Endothelial cell (in vitro differentiated cells): ENCODE measurements around the gene PKIG. TPM values are rescaled to one million over a fixed set of nuclear protein-coding genes. Genes with fewer than 3 reads are reported as not detected.

ENCODE experiments used
- DNase-seq: peaks from one replicate; pipeline ENCODE4 v3.0.0; 2021; ENCODE audit warnings: low spot score
- H3K27ac Mint-ChIP-seq: one replicate; pipeline ENCODE4 v1.8.0; 2021; ENCODE audit warnings: mixed read lengths, inconsistent platforms; ENCODE audit not compliant: unreplicated experiment
- H3K27me3 Mint-ChIP-seq: one replicate; pipeline ENCODE4 v1.8.0; 2021; ENCODE audit warnings: mild to moderate bottlenecking, moderate library complexity, mixed read lengths, inconsistent platforms; ENCODE audit not compliant: unreplicated experiment
- H3K36me3 Mint-ChIP-seq: one replicate; pipeline ENCODE4 v1.8.0; 2021; ENCODE audit warnings: mild to moderate bottlenecking, low read depth, mixed read lengths, inconsistent platforms; ENCODE audit not compliant: unreplicated experiment
- H3K4me1 Mint-ChIP-seq: one replicate; pipeline ENCODE4 v1.8.0; 2021; ENCODE audit warnings: mild to moderate bottlenecking, mixed read lengths, inconsistent platforms; ENCODE audit not compliant: unreplicated experiment
- H3K4me3 Mint-ChIP-seq: one replicate; pipeline ENCODE4 v1.8.0; 2021; ENCODE audit warnings: mild to moderate bottlenecking, mixed read lengths, inconsistent platforms; ENCODE audit not compliant: unreplicated experiment
- H3K9me3 Mint-ChIP-seq: one replicate; pipeline ENCODE4 v1.8.0; 2021; ENCODE audit warnings: mixed read lengths, inconsistent platforms; ENCODE audit not compliant: unreplicated experiment
- total RNA-seq: library from RNA; stranded (reverse); fragmentation: NEBNext Ultra II Directional; extraction: Animal tissue kit (Norgen Biotek cat#: 25700); gene quantifications from one replicate; pipeline ENCODE4 v1.2.1, GENCODE V29; 2021; ENCODE audit not compliant: unreplicated experiment
- TF ChIP-seq, protein P1 (sequence below): fragments of 200-600 bp; sonication (generic); IDR thresholded peaks from one replicate; pipeline ENCODE4 v1.5.0; 2021; ENCODE audit warnings: antibody characterized with exemption; ENCODE audit not compliant: unreplicated experiment

The PKIG gene
- total RNA-seq, 1 donor from 2014 or later = 184 TPM

DNA sequence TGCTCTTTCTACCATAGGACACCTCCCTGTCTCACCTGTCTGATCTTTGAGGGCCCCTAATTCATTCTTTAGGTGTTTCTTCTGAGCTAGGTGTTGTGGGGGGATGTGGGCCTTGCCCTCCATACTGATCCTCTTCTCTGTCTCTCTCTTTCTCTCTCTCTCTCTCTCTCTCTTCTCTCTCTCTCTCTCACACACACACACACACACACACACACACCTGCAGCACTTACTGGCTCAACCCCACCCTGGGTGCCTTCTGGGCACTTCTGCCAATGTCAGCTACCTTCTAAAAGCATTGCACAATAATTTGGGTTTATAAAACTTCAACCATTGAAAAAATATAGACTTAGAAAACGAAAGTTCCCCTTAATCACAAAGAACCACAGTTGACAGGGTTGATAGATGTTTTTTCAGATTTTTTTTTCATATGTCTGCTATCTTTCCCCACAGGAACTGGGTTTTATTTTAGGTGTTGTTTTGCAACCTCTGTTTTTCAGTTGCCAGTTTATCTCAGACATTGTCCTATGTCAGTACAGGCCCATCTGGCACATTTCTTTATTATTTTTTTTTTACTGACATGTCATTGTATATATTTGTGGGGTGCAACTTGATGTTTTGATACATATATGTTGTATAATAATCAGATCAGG, 28.1 kb downstream of the PKIG start:
- no peaks in the 10 kb centered on the region for H3K9me3 Mint-ChIP-seq
- no peak overlapping the region for H3K27ac Mint-ChIP-seq
- H3K4me1 Mint-ChIP-seq = peaks cover 19% of the 10 kb centered on the region
- peak overlapping the region; percentile 68 for H3K4me3 Mint-ChIP-seq
- TF ChIP-seq, protein P1, sequence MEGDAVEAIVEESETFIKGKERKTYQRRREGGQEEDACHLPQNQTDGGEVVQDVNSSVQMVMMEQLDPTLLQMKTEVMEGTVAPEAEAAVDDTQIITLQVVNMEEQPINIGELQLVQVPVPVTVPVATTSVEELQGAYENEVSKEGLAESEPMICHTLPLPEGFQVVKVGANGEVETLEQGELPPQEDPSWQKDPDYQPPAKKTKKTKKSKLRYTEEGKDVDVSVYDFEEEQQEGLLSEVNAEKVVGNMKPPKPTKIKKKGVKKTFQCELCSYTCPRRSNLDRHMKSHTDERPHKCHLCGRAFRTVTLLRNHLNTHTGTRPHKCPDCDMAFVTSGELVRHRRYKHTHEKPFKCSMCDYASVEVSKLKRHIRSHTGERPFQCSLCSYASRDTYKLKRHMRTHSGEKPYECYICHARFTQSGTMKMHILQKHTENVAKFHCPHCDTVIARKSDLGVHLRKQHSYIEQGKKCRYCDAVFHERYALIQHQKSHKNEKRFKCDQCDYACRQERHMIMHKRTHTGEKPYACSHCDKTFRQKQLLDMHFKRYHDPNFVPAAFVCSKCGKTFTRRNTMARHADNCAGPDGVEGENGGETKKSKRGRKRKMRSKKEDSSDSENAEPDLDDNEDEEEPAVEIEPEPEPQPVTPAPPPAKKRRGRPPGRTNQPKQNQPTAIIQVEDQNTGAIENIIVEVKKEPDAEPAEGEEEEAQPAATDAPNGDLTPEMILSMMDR = peak; percentile 24
- peaks cover 7% of the 10 kb centered on the region for H3K27me3 Mint-ChIP-seq
- H3K36me3 Mint-ChIP-seq = peaks cover 31% of the 10 kb centered on the region
- no peak for DNase-seq

- DNase-seq = no peak
- no peak overlapping the region for H3K4me3 Mint-ChIP-seq
- no peak overlapping the region for H3K27ac Mint-ChIP-seq
- peaks cover 23% of the 10 kb centered on the region for H3K4me1 Mint-ChIP-seq
- H3K9me3 Mint-ChIP-seq = no peaks in the 10 kb centered on the region
- peaks cover 43% of the 10 kb centered on the region for H3K36me3 Mint-ChIP-seq
- H3K27me3 Mint-ChIP-seq = peaks cover 7% of the 10 kb centered on the region
- TF ChIP-seq, protein P1 = no peak
Observed at GRCh38 chr20:44613575-44613974, 31.2 kb downstream of the PKIG start.

DNA sequence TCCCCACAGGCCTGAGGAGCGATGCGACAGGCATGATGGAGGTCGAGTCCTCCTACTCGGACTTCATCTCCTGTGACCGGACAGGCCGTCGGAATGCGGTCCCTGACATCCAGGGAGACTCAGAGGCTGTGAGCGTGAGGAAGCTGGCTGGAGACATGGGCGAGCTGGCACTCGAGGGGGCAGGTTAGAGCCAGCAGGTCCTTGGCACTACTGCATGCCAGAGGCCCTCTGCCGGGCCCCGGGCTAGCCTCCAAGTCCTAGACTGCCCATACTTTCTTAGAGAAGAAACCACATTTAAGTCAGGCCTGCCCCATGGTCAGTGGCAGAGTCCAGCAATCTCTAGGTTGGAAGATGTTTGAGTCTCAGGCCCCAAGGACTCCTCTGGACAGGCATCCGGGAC, 32.1 kb downstream of the PKIG start:
- Mint-ChIP-seq H3K9me3 (no peaks in the 10 kb centered on the region), H3K4me1 (peaks cover 13% of the 10 kb centered on the region), H3K27ac (no peak overlapping the region), H3K27me3 (peaks cover 9% of the 10 kb centered on the region), H3K36me3 (peaks cover 53% of the 10 kb centered on the region), H3K4me3 (no peak overlapping the region)
- TF ChIP-seq, protein P1 = no peak
- no peak for DNase-seq

- H3K27ac Mint-ChIP-seq = peak overlapping the region; percentile 42
- TF ChIP-seq, protein P1 = no peak
- H3K4me3 Mint-ChIP-seq = no peak overlapping the region
- no peaks in the 10 kb centered on the region for H3K9me3 Mint-ChIP-seq
- peaks cover 60% of the 10 kb centered on the region for H3K36me3 Mint-ChIP-seq
- H3K27me3 Mint-ChIP-seq = peaks cover 13% of the 10 kb centered on the region
- DNase-seq = no peak
- peaks cover 7% of the 10 kb centered on the region for H3K4me1 Mint-ChIP-seq
Observed at GRCh38 chr20:44615169-44615791, 32.9 kb downstream of the PKIG start.
